Stimulated activated naive CD8-positive, alpha-beta T cell treated with anti-CD3 and anti-CD28 coated beads, Interleukin-15, Interleukin-2, amounts not matched to agents 100 ng/mL and 50 ng/mL, for 24 hours (primary cell): Measurements from ENCODE around the gene SUCNR1.

ENCODE experiments used
- H3K27ac Mint-ChIP-seq: one replicate; pipeline ENCODE4 v1.8.0; 2021; ENCODE audit warnings: mild to moderate bottlenecking, mixed read lengths
- H3K27me3 Mint-ChIP-seq: one replicate; pipeline ENCODE4 v1.8.0; 2021; ENCODE audit warnings: mixed read lengths
- H3K36me3 Mint-ChIP-seq: one replicate; pipeline ENCODE4 v1.8.0; 2021; ENCODE audit warnings: low read depth, mixed read lengths
- H3K4me1 Mint-ChIP-seq: one replicate; pipeline ENCODE4 v1.8.0; 2021; ENCODE audit warnings: low read depth, mixed read lengths
- H3K4me3 Mint-ChIP-seq: one replicate; pipeline ENCODE4 v1.8.0; 2021; ENCODE audit warnings: mild to moderate bottlenecking, mixed read lengths
- H3K9me3 Mint-ChIP-seq: one replicate; pipeline ENCODE4 v1.8.0; 2021; ENCODE audit warnings: mixed read lengths

SUCNR1 gene

GRCh38 chr3:151903501-151903991 lies 30.1 kb downstream of the SUCNR1 start:
- Mint-ChIP-seq H3K27me3 (no peaks in the 10 kb centered on the region), H3K4me1 (peaks cover 12% of the 10 kb centered on the region), H3K27ac (no peak overlapping the region), H3K36me3 (no peaks in the 10 kb centered on the region), H3K4me3 (no peak overlapping the region), H3K9me3 (no peaks in the 10 kb centered on the region)

- H3K9me3 Mint-ChIP-seq = no peaks in the 10 kb centered on the region
- no peaks in the 10 kb centered on the region for H3K36me3 Mint-ChIP-seq
- H3K27ac Mint-ChIP-seq = no peak overlapping the region
- peaks cover 4% of the 10 kb centered on the region for H3K27me3 Mint-ChIP-seq
- peaks cover 2% of the 10 kb centered on the region for H3K4me1 Mint-ChIP-seq
- no peak overlapping the region for H3K4me3 Mint-ChIP-seq
Measured at GRCh38 chr3:151905647-151906046, 32.2 kb downstream of the SUCNR1 start.

GRCh38 chr3:151906751-151907150 lies 33.3 kb downstream of the SUCNR1 start:
- H3K4me3 Mint-ChIP-seq = no peak overlapping the region
- H3K27ac Mint-ChIP-seq = no peak overlapping the region
- no peaks in the 10 kb centered on the region for H3K36me3 Mint-ChIP-seq
- H3K4me1 Mint-ChIP-seq = no peaks in the 10 kb centered on the region
- H3K27me3 Mint-ChIP-seq = peaks cover 4% of the 10 kb centered on the region
- no peaks in the 10 kb centered on the region for H3K9me3 Mint-ChIP-seq

GRCh38 chr3:151908399-151908798 lies 35.0 kb downstream of the SUCNR1 start:
- no peaks in the 10 kb centered on the region for H3K36me3 Mint-ChIP-seq
- H3K27ac Mint-ChIP-seq = no peak overlapping the region
- no peak overlapping the region for H3K4me3 Mint-ChIP-seq
- H3K4me1 Mint-ChIP-seq = no peaks in the 10 kb centered on the region
- peaks cover 9% of the 10 kb centered on the region for H3K27me3 Mint-ChIP-seq
- H3K9me3 Mint-ChIP-seq = no peaks in the 10 kb centered on the region

GRCh38 chr3:151909681-151910405 lies 36.4 kb downstream of the SUCNR1 start:
- peaks cover 9% of the 10 kb centered on the region for H3K27me3 Mint-ChIP-seq
- no peaks in the 10 kb centered on the region for H3K9me3 Mint-ChIP-seq
- H3K4me1 Mint-ChIP-seq = no peaks in the 10 kb centered on the region

GRCh38 chr3:151911462-151911861 lies 38.0 kb downstream of the SUCNR1 start:
- Mint-ChIP-seq H3K27ac (no peak overlapping the region), H3K4me1 (no peaks in the 10 kb centered on the region), H3K4me3 (no peak overlapping the region), H3K9me3 (no peaks in the 10 kb centered on the region), H3K36me3 (no peaks in the 10 kb centered on the region), H3K27me3 (peaks cover 9% of the 10 kb centered on the region)

More at GRCh38 chr3:151909681-151910405, 36.4 kb downstream of the SUCNR1 start:
- Mint-ChIP-seq H3K4me3 (no peak overlapping the region), H3K27ac (no peak overlapping the region), H3K36me3 (no peaks in the 10 kb centered on the region)

- no peak overlapping the region for H3K27ac Mint-ChIP-seq
- no peaks in the 10 kb centered on the region for H3K36me3 Mint-ChIP-seq
- no peaks in the 10 kb centered on the region for H3K9me3 Mint-ChIP-seq
- H3K4me1 Mint-ChIP-seq = no peaks in the 10 kb centered on the region
- H3K27me3 Mint-ChIP-seq = peaks cover 9% of the 10 kb centered on the region
- no peak overlapping the region for H3K4me3 Mint-ChIP-seq
Measured at GRCh38 chr3:151912028-151912427, 38.6 kb downstream of the SUCNR1 start.

GRCh38 chr3:151916781-151917180 lies 43.3 kb downstream of the SUCNR1 start:
- no peaks in the 10 kb centered on the region for H3K9me3 Mint-ChIP-seq
- H3K27ac Mint-ChIP-seq = no peak overlapping the region
- no peaks in the 10 kb centered on the region for H3K4me1 Mint-ChIP-seq
- H3K27me3 Mint-ChIP-seq = peaks cover 5% of the 10 kb centered on the region
- H3K36me3 Mint-ChIP-seq = no peaks in the 10 kb centered on the region
- no peak overlapping the region for H3K4me3 Mint-ChIP-seq

GRCh38 chr3:151918253-151919029 lies 45.0 kb downstream of the SUCNR1 start:
- no peaks in the 10 kb centered on the region for H3K4me1 Mint-ChIP-seq
- H3K27ac Mint-ChIP-seq = no peak overlapping the region
- no peaks in the 10 kb centered on the region for H3K27me3 Mint-ChIP-seq
- no peak overlapping the region for H3K4me3 Mint-ChIP-seq
- no peaks in the 10 kb centered on the region for H3K9me3 Mint-ChIP-seq
- no peaks in the 10 kb centered on the region for H3K36me3 Mint-ChIP-seq

GRCh38 chr3:151919030-151919328 lies 45.5 kb downstream of the SUCNR1 start:
- H3K4me3 Mint-ChIP-seq = no peak overlapping the region
- H3K4me1 Mint-ChIP-seq = no peaks in the 10 kb centered on the region
- H3K9me3 Mint-ChIP-seq = no peaks in the 10 kb centered on the region
- H3K27me3 Mint-ChIP-seq = no peaks in the 10 kb centered on the region
- H3K36me3 Mint-ChIP-seq = no peaks in the 10 kb centered on the region
- H3K27ac Mint-ChIP-seq = no peak overlapping the region

GRCh38 chr3:151919446-151919845 lies 46.0 kb downstream of the SUCNR1 start:
- Mint-ChIP-seq H3K36me3 (no peaks in the 10 kb centered on the region), H3K27me3 (no peaks in the 10 kb centered on the region), H3K4me1 (no peaks in the 10 kb centered on the region), H3K4me3 (no peak overlapping the region), H3K27ac (no peak overlapping the region), H3K9me3 (no peaks in the 10 kb centered on the region)

GRCh38 chr3:151923901-151924300 lies 50.5 kb downstream of the SUCNR1 start:
- Mint-ChIP-seq H3K27me3 (no peaks in the 10 kb centered on the region), H3K4me1 (no peaks in the 10 kb centered on the region), H3K4me3 (no peak overlapping the region), H3K27ac (no peak overlapping the region), H3K36me3 (no peaks in the 10 kb centered on the region), H3K9me3 (no peaks in the 10 kb centered on the region)

GRCh38 chr3:151924753-151925152 lies 51.3 kb downstream of the SUCNR1 start:
- H3K27ac Mint-ChIP-seq = no peak overlapping the region
- no peaks in the 10 kb centered on the region for H3K9me3 Mint-ChIP-seq
- H3K36me3 Mint-ChIP-seq = no peaks in the 10 kb centered on the region
- no peaks in the 10 kb centered on the region for H3K27me3 Mint-ChIP-seq
- H3K4me1 Mint-ChIP-seq = no peaks in the 10 kb centered on the region
- H3K4me3 Mint-ChIP-seq = no peak overlapping the region

GRCh38 chr3:151925419-151925818 lies 52.0 kb downstream of the SUCNR1 start:
- H3K4me1 Mint-ChIP-seq = no peaks in the 10 kb centered on the region
- H3K27me3 Mint-ChIP-seq = no peaks in the 10 kb centered on the region
- no peak overlapping the region for H3K27ac Mint-ChIP-seq
- no peaks in the 10 kb centered on the region for H3K36me3 Mint-ChIP-seq
- H3K4me3 Mint-ChIP-seq = no peak overlapping the region
- no peaks in the 10 kb centered on the region for H3K9me3 Mint-ChIP-seq

GRCh38 chr3:151925876-151926275 lies 52.4 kb downstream of the SUCNR1 start:
- H3K27me3 Mint-ChIP-seq = no peaks in the 10 kb centered on the region
- H3K36me3 Mint-ChIP-seq = no peaks in the 10 kb centered on the region
- no peaks in the 10 kb centered on the region for H3K4me1 Mint-ChIP-seq
- H3K27ac Mint-ChIP-seq = no peak overlapping the region
- no peak overlapping the region for H3K4me3 Mint-ChIP-seq
- no peaks in the 10 kb centered on the region for H3K9me3 Mint-ChIP-seq
